Bronchial epithelial cell (primary cell): ENCODE measurements around the gene FTCD. TPM values are rescaled to one million over a fixed set of nuclear protein-coding genes. Genes with fewer than 3 reads are reported as not detected.

Experiments
- DNase-seq: peaks from one replicate; pipeline ENCODE4 v3.0.0-alpha.2; 2010; ENCODE audit warnings: low read depth
- FAIRE-seq: peaks from 2 replicates; lab custom pipeline; 2011; peaks lifted over from hg19 to GRCh38; lab: Jason Lieb, UNC
- H3K27me3 ChIP-seq: 2 replicates; pipeline ENCODE4 v1.5.1; 2011; ENCODE audit warnings: low read length; ENCODE audit not compliant: control insufficient read depth, insufficient read depth
- H3K36me3 ChIP-seq: 2 replicates; pipeline ENCODE4 v1.5.1; 2011; ENCODE audit warnings: low read length; ENCODE audit not compliant: control insufficient read depth, insufficient read depth
- H3K4me3 ChIP-seq: 2 replicates; pipeline ENCODE4 v1.5.1; 2011; ENCODE audit warnings: mild to moderate bottlenecking, low read depth, low read length, control low read depth
- CTCF ChIP-seq: IDR thresholded peaks from 2 replicates; pipeline ENCODE4 v1.5.1; 2011; ENCODE audit warnings: mild to moderate bottlenecking, moderate library complexity, low read length, control low read depth, inconsistent platforms; ENCODE audit not compliant: insufficient read depth, severe bottlenecking
- total RNA-seq: library from RNA; depleted of rRNA; stranded (reverse); fragments of >200 nt; gene quantifications from 2 replicates; pipeline ENCODE4 v1.2.1, GENCODE V29; 2014

Gene FTCD
- total RNA-seq, 1 donor from 2014 or later: not detected

DNA sequence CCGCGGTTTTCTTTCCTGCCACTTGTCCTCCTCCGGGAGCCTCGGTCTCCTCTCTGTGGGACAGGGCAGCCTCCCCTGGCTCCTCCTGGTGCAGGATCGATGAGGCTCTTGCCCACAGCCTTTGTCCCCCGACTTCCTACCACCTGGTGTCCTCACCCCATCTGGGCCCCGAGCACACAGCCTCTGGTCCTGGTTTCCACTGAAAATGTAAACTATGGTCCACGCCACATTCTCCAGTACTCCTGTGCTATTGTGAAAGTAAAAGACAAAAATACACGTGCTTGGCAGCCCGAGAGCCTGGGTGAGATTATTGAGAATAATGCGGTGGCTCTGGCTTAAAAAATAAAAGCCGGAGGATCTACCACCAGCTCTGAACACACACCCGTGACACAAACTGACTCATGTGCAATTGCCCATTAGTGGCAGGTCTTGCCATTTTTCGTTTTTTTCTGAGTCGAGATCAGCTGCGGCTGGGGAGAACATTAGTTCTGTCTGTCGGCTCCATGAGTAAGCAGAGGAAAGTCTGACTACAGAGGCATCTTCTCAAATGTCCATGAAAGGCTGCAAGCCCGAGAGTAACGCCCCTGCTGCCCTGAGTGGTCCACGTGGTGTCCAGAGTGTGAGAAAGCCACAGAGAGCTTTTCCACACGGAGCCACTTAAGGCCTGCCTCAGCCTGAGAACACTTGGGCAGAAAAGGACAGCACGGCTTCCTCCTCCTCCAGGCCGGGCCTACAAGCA is 63.2 kb downstream of the FTCD start:
- H3K4me3 ChIP-seq: no peak overlapping the region
- DNase-seq: no peak
- no peak for FAIRE-seq
- no peak for TF ChIP-seq CTCF
- no peaks in the 10 kb centered on the region for H3K27me3 ChIP-seq
- no peaks in the 10 kb centered on the region for H3K36me3 ChIP-seq

- no peaks in the 10 kb centered on the region for H3K27me3 ChIP-seq
- H3K36me3 ChIP-seq: no peaks in the 10 kb centered on the region
- no peak overlapping the region for H3K4me3 ChIP-seq
- FAIRE-seq: no peak
- no peak for TF ChIP-seq CTCF
- DNase-seq: no peak
These were observed 63.8 kb downstream of the FTCD start for GRCh38 chr21:46091631-46092025.

DNA sequence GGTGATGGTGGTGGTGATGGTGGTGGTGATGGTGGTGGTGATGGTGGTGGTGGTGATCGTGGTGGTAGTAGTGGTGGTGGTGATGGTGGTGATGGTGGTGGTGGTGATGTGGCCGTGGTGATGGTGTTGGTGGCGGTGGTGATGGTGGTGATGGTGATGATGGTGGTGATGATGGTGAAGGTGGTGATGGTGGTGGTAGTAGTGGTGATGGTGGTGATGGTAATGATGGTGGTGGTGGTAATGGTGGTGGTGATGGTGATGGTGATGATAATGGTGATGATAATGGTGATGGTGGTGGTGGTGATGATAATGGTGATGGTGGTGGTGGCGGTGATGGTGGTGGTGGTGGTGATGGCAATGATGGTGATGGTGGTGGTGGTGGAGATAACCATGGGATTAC is 64.3 kb downstream of the FTCD start:
- no peak for TF ChIP-seq CTCF
- Histone ChIP-seq H3K36me3 (no peaks in the 10 kb centered on the region), H3K4me3 (no peak overlapping the region), H3K27me3 (no peaks in the 10 kb centered on the region)
- DNase-seq (no peak), FAIRE-seq (no peak)

- H3K27me3 ChIP-seq: no peaks in the 10 kb centered on the region
- DNase-seq (no peak), FAIRE-seq (no peak)
- no peaks in the 10 kb centered on the region for H3K36me3 ChIP-seq
- no peak overlapping the region for H3K4me3 ChIP-seq
- TF ChIP-seq CTCF: no peak
These were observed 66.1 kb downstream of the FTCD start for GRCh38 chr21:46089285-46089684.

- DNase-seq (no peak), FAIRE-seq (no peak)
- Histone ChIP-seq H3K27me3 (no peaks in the 10 kb centered on the region), H3K4me3 (no peak overlapping the region), H3K36me3 (no peaks in the 10 kb centered on the region)
- no peak for TF ChIP-seq CTCF
These were observed 67.2 kb downstream of the FTCD start for GRCh38 chr21:46088189-46088588.

GRCh38 chr21:46087641-46088040 is 67.7 kb downstream of the FTCD start:
- no peak for TF ChIP-seq CTCF
- FAIRE-seq: no peak

More at GRCh38 chr21:46087641-46088040, 67.7 kb downstream of the FTCD start:
- no peak overlapping the region for H3K4me3 ChIP-seq
- no peaks in the 10 kb centered on the region for H3K36me3 ChIP-seq
- H3K27me3 ChIP-seq: no peaks in the 10 kb centered on the region
- no peak for DNase-seq
